Epithelial cell of proximal tubule (primary cell): ENCODE measurements around the gene NEUROG1. TPM values are rescaled to one million over a fixed set of nuclear protein-coding genes. Genes with fewer than 3 reads are reported as not detected.

ENCODE experiments used
- DNase-seq: peaks from one replicate; pipeline ENCODE4 v3.0.0-alpha.2; 2011; ENCODE audit warnings: low read depth
- H3K4me3 ChIP-seq: 2 replicates; pipeline ENCODE4 v1.5.1; 2011; ENCODE audit warnings: low read depth, mild to moderate bottlenecking, low read length
- CTCF ChIP-seq: conservative IDR thresholded peaks from 2 replicates; pipeline ENCODE4 v1.5.1; 2012; ENCODE audit warnings: low read depth, mild to moderate bottlenecking, low read length
- total RNA-seq: library from RNA; depleted of rRNA; stranded (reverse); fragments of >200 nt; gene quantifications from 2 replicates; pipeline ENCODE4 v1.2.3, GENCODE V29; 2015

Gene NEUROG1
- total RNA-seq, 1 donor from 2014 or later, result not detected

- no peak overlapping the region for H3K4me3 ChIP-seq
- no peak for DNase-seq
- no peak for TF ChIP-seq CTCF
These were observed 28.6 kb upstream of the NEUROG1 start for GRCh38 chr5:135564331-135564730.

DNA sequence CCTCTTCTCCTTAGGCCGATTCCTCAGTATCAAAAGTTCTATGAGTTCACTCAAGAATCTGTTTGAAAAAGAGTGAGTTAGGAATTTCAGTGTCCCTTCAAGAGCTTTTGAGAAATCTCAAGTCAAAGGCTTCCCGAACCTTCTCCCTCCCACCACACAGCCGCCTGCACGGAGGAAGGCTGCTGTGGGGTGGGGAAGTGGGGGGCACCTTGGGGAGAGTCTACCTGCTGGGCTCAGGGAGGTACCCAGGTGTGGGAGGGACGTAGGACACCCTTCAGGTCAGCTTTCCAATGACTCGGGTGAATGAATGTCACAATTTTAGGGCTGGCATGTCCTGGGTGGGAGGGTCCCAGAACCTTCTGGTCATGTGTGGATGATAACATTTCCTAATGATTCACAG lies 25.5 kb upstream of the NEUROG1 start:
- no peak overlapping the region for H3K4me3 ChIP-seq
- DNase-seq, result no peak
- TF ChIP-seq CTCF, result no peak

- DNase-seq, result no peak
- no peak overlapping the region for H3K4me3 ChIP-seq
- peak; percentile 92 for TF ChIP-seq CTCF
These were observed 25.1 kb upstream of the NEUROG1 start for GRCh38 chr5:135560858-135561257.

GRCh38 chr5:135559354-135559753 lies 23.6 kb upstream of the NEUROG1 start:
- no peak for TF ChIP-seq CTCF
- no peak overlapping the region for H3K4me3 ChIP-seq
- no peak for DNase-seq

DNA sequence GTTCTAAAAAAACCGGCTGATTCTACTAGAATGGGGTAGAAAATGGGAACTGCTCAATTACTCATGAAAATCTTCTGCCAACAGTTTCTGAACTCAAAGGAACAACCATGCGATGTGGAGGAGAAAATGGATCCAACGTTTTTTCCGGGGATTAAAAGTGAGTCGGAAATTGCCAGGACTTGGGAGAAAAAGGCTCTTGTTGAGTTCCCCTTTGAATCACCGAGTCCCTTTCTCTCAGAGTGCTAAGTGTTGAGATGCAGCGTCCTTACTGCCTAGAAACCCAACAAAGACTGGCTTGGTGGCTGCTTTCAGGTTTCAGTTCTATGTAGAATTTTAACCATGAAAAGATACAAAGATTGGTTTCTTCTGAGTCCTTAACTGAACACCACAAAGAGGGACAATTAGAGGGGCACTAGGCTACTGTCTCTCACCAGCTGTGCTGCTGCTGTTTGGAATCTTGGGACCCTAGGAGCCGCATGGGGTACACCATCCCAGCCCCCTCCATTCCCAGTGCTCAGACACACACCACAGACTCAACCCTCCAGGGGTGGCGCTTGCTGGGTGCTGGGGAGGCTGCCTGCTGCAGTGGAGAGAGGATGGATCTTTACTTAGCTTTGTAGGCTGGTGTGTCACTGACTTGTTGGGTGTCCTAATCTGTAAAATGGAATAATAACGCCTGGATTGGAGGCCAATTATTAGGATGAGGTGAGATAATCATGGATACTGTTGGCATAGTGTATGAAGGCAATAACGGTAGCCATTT lies 21.5 kb upstream of the NEUROG1 start:
- no peak for DNase-seq
- no peak overlapping the region for H3K4me3 ChIP-seq
- TF ChIP-seq CTCF, result no peak

GRCh38 chr5:135556620-135557019 lies 20.9 kb upstream of the NEUROG1 start:
- TF ChIP-seq CTCF, result no peak
- H3K4me3 ChIP-seq, result no peak overlapping the region
- DNase-seq, result no peak

GRCh38 chr5:135555530-135555929 lies 19.8 kb upstream of the NEUROG1 start:
- TF ChIP-seq CTCF, result no peak
- no peak for DNase-seq
- H3K4me3 ChIP-seq, result no peak overlapping the region
